ENCODE results near the gene MARCHF2.
"Not testable (repeated sequence)": the region's sequence is repeated elsewhere in the genome, so short reads cannot be mapped to it uniquely, and the experiment has no call there.

MARCHF2 gene

DNA sequence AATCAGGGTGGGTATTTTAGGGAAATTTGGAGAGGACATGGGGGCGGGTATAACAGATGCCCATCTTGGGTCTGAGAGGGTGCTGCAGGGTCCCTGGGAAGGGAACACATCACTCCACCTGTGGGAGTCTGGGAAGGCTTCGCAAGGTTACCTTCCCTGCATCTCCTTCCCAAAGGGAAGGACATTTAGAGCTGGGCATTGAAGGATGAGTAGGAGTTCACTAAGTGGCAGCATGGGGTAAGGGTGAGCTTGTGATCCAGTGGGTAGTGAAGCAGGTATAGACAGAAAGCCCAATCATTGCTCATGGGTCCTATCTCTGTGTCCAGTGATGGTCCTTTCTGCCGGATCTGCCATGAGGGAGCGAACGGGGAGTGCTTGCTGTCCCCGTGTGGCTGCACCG, 13.2 kb downstream of the MARCHF2 start:
- TF ChIP-seq, protein P1, sequence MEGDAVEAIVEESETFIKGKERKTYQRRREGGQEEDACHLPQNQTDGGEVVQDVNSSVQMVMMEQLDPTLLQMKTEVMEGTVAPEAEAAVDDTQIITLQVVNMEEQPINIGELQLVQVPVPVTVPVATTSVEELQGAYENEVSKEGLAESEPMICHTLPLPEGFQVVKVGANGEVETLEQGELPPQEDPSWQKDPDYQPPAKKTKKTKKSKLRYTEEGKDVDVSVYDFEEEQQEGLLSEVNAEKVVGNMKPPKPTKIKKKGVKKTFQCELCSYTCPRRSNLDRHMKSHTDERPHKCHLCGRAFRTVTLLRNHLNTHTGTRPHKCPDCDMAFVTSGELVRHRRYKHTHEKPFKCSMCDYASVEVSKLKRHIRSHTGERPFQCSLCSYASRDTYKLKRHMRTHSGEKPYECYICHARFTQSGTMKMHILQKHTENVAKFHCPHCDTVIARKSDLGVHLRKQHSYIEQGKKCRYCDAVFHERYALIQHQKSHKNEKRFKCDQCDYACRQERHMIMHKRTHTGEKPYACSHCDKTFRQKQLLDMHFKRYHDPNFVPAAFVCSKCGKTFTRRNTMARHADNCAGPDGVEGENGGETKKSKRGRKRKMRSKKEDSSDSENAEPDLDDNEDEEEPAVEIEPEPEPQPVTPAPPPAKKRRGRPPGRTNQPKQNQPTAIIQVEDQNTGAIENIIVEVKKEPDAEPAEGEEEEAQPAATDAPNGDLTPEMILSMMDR (IDR thresholded peaks at IDR 0.05; ENCODE audit: insufficient read depth, low read depth, low read length, missing control alignments): no peak
- no peak overlapping the region for H3K4me3 ChIP-seq (ENCODE audit: low read length)
- DNase-seq (ENCODE audit: low read depth): no peak

DNA sequence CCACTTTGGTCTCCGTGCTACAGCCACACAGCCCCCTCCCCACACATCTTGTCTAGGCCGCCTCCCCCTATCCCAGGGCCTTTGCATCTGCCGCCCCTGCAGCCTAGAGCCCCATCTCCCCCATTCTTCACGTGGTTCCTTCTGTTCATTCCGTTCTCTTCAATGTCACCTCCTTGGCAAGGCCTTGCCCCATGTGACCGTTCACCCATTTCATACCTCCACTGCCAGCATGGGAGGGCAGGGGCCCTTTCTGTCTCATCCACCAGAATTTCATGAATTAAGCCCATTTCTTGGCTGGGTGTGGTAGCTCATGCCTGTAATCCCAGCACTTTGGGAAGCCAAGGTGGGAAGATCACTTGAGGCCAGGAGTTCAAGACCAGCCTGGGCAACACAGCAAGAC, 15.9 kb downstream of the MARCHF2 start:
- no peak for DNase-seq (ENCODE audit: low read depth)
- no peak overlapping the region for H3K4me3 ChIP-seq (ENCODE audit: low read length)
- TF ChIP-seq, protein P1 (IDR thresholded peaks at IDR 0.05; ENCODE audit: insufficient read depth, low read depth, low read length, missing control alignments): no peak

DNA sequence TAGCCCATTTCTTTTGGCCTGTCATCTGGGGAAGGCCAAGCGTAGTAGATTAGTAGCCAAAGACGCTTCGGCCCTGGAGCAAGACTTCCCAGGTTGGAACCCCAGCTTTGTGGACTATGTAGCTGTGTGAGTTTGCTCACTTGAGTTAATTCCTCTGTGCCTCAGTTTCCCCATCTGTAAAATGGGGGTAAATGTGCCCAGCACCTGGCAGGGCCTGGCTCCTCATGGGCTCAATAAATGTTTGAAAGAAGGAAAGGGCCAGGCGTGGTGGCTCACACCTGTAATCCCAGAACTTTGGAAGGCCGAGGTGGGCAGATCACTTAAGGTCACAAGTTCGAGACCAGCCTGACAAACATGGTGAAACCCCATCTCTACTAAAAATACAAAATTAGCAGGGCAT, 16.7 kb downstream of the MARCHF2 start:
- H3K4me3 ChIP-seq (ENCODE audit: low read length): no peak overlapping the region
- TF ChIP-seq, protein P1 (IDR thresholded peaks at IDR 0.05; ENCODE audit: insufficient read depth, low read depth, low read length, missing control alignments): no peak
- DNase-seq (ENCODE audit: low read depth): no peak

DNA sequence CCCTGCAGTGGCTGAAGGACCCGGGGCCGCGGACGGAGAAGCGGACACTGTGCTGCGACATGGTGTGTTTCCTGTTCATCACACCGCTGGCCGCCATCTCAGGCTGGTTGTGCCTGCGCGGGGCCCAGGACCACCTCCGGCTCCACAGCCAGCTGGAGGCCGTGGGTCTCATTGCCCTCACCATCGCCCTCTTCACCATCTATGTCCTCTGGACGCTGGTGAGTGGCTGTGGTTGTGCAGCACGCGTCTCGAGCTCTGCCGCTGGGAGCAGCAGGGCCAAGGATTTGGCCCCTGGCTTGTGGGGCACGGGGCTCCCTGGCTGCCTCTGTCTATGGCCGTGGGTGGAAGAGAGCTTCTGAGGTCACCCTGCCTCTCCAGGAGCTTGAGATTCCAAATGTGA, 17.5 kb downstream of the MARCHF2 start:
- TF ChIP-seq, protein P1 (IDR thresholded peaks at IDR 0.05; ENCODE audit: insufficient read depth, low read depth, low read length, missing control alignments): no peak
- no peak overlapping the region for H3K4me3 ChIP-seq (ENCODE audit: low read length)
- no peak for DNase-seq (ENCODE audit: low read depth)

DNA sequence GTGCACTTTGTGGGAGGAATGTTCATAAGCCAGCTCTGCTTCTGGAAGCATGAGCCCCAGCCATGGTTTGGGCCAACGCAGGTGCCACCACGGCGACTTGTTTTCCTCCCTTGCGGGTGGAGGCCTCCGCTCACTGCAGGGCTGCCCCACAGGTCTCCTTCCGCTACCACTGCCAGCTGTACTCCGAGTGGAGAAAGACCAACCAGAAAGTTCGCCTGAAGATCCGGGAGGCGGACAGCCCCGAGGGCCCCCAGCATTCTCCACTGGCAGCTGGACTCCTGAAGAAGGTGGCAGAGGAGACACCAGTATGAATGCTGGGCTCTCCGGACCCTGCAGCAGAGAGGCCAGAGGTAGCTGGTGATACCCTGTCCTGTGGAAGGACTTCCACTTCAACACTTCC, 25.1 kb downstream of the MARCHF2 start:
- DNase-seq (ENCODE audit: low read depth): no peak
- TF ChIP-seq, protein P1 (IDR thresholded peaks at IDR 0.05; ENCODE audit: insufficient read depth, low read depth, low read length, missing control alignments): no peak
- H3K4me3 ChIP-seq (ENCODE audit: low read length): no peak overlapping the region

DNA sequence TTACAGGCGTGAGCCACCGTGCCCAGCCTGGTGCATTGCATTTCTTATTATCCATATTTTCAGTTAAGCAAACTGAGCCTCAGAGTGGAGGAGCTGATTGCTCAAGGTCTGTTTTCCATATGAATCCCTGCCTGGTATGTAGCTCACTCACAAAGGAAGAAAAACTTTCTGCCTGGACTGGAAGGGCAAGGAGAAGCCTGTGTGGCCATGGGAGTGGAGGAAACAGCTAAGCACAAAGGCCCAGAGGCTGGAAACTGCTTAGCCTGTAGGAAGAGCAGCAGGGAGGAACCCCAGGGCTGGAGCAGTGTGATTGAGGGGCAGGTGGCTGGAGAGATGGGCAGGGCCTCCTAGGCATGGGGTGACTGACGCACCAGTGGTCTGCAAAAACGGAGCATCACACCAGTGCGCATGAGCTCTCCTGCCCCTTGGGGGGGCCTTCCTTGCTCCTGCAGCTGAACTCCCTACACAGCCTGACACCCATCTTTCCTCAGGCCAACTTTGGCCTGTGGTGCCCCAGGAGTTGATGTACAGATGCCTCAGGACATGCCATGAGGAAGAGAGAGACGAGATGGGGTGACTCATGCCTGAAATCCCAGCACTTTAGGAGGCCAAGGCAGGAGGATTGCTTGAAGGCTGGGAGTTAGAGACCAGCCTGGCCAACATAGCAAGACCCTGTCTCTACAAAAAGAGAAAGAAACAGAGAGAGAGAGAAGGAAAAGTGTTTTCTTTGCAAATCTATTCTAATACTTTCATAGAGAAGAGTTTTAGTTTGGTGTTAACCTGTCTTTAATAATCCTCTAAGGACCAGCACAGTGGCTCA, 28.8 kb downstream of the MARCHF2 start:
- peak; percentile 64 for DNase-seq (ENCODE audit: low read depth)

DNA sequence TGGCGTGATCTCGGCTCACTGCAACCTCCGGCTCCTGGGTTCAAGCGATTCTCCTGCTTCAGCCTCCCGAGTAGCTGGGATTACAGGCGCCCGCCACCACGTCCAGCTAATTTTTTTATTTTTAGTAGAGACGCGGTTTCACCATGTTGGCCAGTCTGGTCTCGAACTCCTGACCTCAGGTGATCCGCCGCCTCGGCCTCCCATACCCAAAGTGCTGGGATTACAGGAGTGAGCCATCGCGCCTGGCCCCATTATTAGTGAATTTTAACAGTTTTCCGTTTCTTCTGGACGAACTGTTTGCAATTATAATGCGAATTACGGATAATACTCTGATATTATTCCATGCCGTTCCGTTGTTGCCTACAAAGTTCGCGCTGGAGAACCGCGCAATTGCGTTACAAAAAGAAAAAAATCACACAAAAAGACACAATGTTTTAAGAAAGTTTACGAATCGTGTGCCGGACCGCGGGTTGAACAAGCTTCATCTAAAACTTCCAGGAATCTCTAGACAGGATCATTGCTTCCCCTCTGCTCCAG, 31.1 kb downstream of the MARCHF2 start:
- peak overlapping the region; percentile 61 for H3K4me3 ChIP-seq (ENCODE audit: low read length)

More for the DNA sequence above, 28.8 kb downstream of the MARCHF2 start:
- H3K4me3 ChIP-seq (ENCODE audit: low read length): no peak overlapping the region
- TF ChIP-seq, protein P1 (IDR thresholded peaks at IDR 0.05; ENCODE audit: insufficient read depth, low read depth, low read length, missing control alignments): no peak

More for the DNA sequence above, 31.1 kb downstream of the MARCHF2 start:
- not testable (repeated sequence) for DNase-seq (ENCODE audit: low read depth)
